ENCODE results near the gene NBR1. TPM values are rescaled to one million over a fixed set of nuclear protein-coding genes. Genes with fewer than 3 reads are reported as not detected.

The NBR1 gene
- total RNA-seq, 3 donors from 2014 or later: 116 to 164 (median 119) TPM

GRCh38 chr17:43217614-43218087 lies 46.6 kb downstream of the NBR1 start:
- H3K4me3 ChIP-seq: no peak overlapping the region
- intact Hi-C loops (cut with DNase I, micrococcal nuclease): no loop called here
- no peaks in the 10 kb centered on the region for H3K36me3 ChIP-seq (ENCODE audit: low read depth)
- ATAC-seq (no peak), DNase-seq (no peak)
- no peaks in the 10 kb centered on the region for H3K9me3 ChIP-seq
- TF ChIP-seq CTCF (IDR thresholded peaks at IDR 0.05): no peak
- no peaks in the 10 kb centered on the region for H3K4me1 ChIP-seq (ENCODE audit: low read depth)

- no peaks in the 10 kb centered on the region for H3K36me3 ChIP-seq (ENCODE audit: low read depth)
These were observed 48.0 kb downstream of the NBR1 start for GRCh38 chr17:43219001-43219400.

GRCh38 chr17:43219746-43220380 lies 48.8 kb downstream of the NBR1 start:
- Histone ChIP-seq H3K9me3 (no peaks in the 10 kb centered on the region), H3K4me1 (ENCODE audit: low read depth) (no peaks in the 10 kb centered on the region), H3K36me3 (ENCODE audit: low read depth) (no peaks in the 10 kb centered on the region), H3K4me3 (no peak overlapping the region)
- ATAC-seq (no peak), DNase-seq (no peak)
- intact Hi-C loops (cut with DNase I, micrococcal nuclease): no loop called here
- no peak for TF ChIP-seq CTCF (IDR thresholded peaks at IDR 0.05)

More at GRCh38 chr17:43219001-43219400, 48.0 kb downstream of the NBR1 start:
- Histone ChIP-seq H3K9me3 (no peaks in the 10 kb centered on the region), H3K4me3 (no peak overlapping the region), H3K4me1 (ENCODE audit: low read depth) (no peaks in the 10 kb centered on the region)
- DNase-seq (no peak), ATAC-seq (no peak)
- intact Hi-C loops (cut with DNase I, micrococcal nuclease): no loop called here
- no peak for TF ChIP-seq CTCF (IDR thresholded peaks at IDR 0.05)

DNA sequence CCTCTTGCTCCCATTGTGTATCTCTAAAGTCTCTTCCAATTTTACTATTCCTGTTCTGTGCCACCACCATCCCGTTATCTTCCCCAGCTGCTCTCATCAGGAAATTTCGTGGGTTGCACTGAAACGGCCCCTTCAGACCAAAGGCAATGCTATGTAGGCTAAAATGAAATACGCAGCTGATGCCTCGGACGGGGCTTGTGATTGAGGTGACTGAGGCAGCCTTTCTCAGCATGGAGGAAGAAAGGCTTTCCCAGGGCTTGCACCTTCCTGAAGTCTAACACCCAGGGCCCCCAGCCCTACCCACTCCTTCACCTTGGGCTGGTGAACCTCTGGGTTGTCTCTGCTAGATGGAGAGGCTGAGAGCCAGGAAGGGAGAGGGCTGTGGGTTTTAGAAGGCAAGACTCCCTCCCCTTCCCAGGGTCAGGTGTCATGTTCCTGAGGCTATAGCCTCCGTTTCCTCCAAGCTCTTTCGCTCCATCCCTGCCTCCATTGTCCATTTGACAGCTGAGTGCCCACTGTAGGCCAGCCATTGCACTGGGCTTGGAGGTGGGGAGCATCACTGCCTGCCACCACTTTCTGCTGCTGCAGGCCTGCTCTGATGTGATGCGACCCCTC lies 49.6 kb downstream of the NBR1 start:
- TF ChIP-seq CTCF (IDR thresholded peaks at IDR 0.05): no peak
- no peaks in the 10 kb centered on the region for H3K36me3 ChIP-seq (ENCODE audit: low read depth)
- no peaks in the 10 kb centered on the region for H3K4me1 ChIP-seq (ENCODE audit: low read depth)
- DNase-seq (no peak), ATAC-seq (no peak)
- no peaks in the 10 kb centered on the region for H3K9me3 ChIP-seq
- intact Hi-C loops (cut with DNase I, micrococcal nuclease): no loop called here
- no peak overlapping the region for H3K4me3 ChIP-seq

- Histone ChIP-seq H3K4me3 (no peak overlapping the region), H3K36me3 (ENCODE audit: low read depth) (no peaks in the 10 kb centered on the region), H3K9me3 (no peaks in the 10 kb centered on the region), H3K4me1 (ENCODE audit: low read depth) (no peaks in the 10 kb centered on the region)
- ATAC-seq (no peak), DNase-seq (no peak)
- intact Hi-C loops (cut with DNase I, micrococcal nuclease): no loop called here
- no peak for TF ChIP-seq CTCF (IDR thresholded peaks at IDR 0.05)
These were observed 53.2 kb downstream of the NBR1 start for GRCh38 chr17:43224146-43224705.
